Keratinocyte (primary cell): ENCODE data around the gene TACR1. TPM values are rescaled to one million over a fixed set of nuclear protein-coding genes. Genes with fewer than 3 reads are reported as not detected.
"Not testable (repeated sequence)": the region's sequence is repeated elsewhere in the genome, so short reads cannot be mapped to it uniquely, and the experiment has no call there.

ENCODE experiments used
- DNase-seq: peaks from one replicate; pipeline ENCODE4 v3.0.0-alpha.2; 2011; ENCODE audit warnings: low read depth, missing footprints, low spot score
- FAIRE-seq: peaks from 2 replicates; lab custom pipeline; 2011; peaks lifted over from hg19 to GRCh38; lab: Jason Lieb, UNC
- H2AFZ ChIP-seq: 2 replicates; pipeline ENCODE4 v1.6.0; 2012; ENCODE audit warnings: low read length, control low read depth, inconsistent platforms; ENCODE audit not compliant: control insufficient read depth
- H3K27ac ChIP-seq: 2 replicates; pipeline ENCODE4 v1.5.1; 2011; ENCODE audit warnings: low read length; ENCODE audit not compliant: control insufficient read depth, insufficient read depth
- H3K27me3 ChIP-seq: 3 replicates; pipeline ENCODE4 v1.6.0; 2011; ENCODE audit warnings: low read length; ENCODE audit not compliant: control insufficient read depth, insufficient read depth; ENCODE audit errors: extremely low read depth
- H3K36me3 ChIP-seq, 2 experiments: 2 replicates in 1 of 2; 3 replicates in 1 of 2; pipeline ENCODE4 v1.5.1; 2011; ENCODE audit warnings: low read length in 2 of 2, mild to moderate bottlenecking in 1 of 2; ENCODE audit not compliant: control insufficient read depth in 2 of 2, insufficient read depth in 2 of 2; ENCODE audit errors: extremely low read depth in 1 of 2
- H3K4me1 ChIP-seq: 3 replicates; pipeline ENCODE4 v1.5.1; 2011; ENCODE audit warnings: low read length; ENCODE audit not compliant: control insufficient read depth, insufficient read depth; ENCODE audit errors: extremely low read depth
- H3K4me2 ChIP-seq: 3 replicates; pipeline ENCODE4 v1.6.0; 2011; ENCODE audit warnings: low read depth, low read length; ENCODE audit not compliant: control insufficient read depth, insufficient read depth; ENCODE audit errors: extremely low read depth
- H3K4me3 ChIP-seq, 3 experiments: fragments of 200-600 bp in 1 of 3; sonication (generic) in 1 of 3; 2 replicates in 2 of 3; 3 replicates in 1 of 3; pipeline ENCODE4 v1.5.1; 2011 to 2016; ENCODE audit warnings: low read length in 3 of 3, mild to moderate bottlenecking in 3 of 3, control low read depth in 2 of 3, inconsistent platforms in 1 of 3, low read depth in 1 of 3, mixed read lengths in 1 of 3, mixed run types in 1 of 3, moderate library complexity in 1 of 3; ENCODE audit not compliant: control insufficient read depth in 2 of 3, insufficient read depth in 2 of 3; ENCODE audit errors: extremely low read depth in 1 of 3
- H3K79me2 ChIP-seq: 2 replicates; pipeline ENCODE4 v1.6.0; 2012; ENCODE audit warnings: low read length; ENCODE audit not compliant: control insufficient read depth, insufficient read depth
- H3K9ac ChIP-seq: 3 replicates; pipeline ENCODE4 v1.6.0; 2011; ENCODE audit warnings: low read length; ENCODE audit not compliant: control insufficient read depth, insufficient read depth; ENCODE audit errors: extremely low read depth
- H3K9me1 ChIP-seq: 3 replicates; pipeline ENCODE4 v1.6.0; 2011; ENCODE audit warnings: low read length; ENCODE audit not compliant: control insufficient read depth, insufficient read depth; ENCODE audit errors: extremely low read depth
- H3K9me3 ChIP-seq: 2 replicates; pipeline ENCODE4 v1.5.1; 2012; ENCODE audit warnings: low read depth, low read length; ENCODE audit not compliant: control insufficient read depth
- H4K20me1 ChIP-seq: 3 replicates; pipeline ENCODE4 v1.6.0; 2011; ENCODE audit warnings: low read length; ENCODE audit not compliant: control insufficient read depth, insufficient read depth; ENCODE audit errors: extremely low read depth
- EZH2 ChIP-seq: IDR thresholded peaks from one replicate; pipeline ENCODE4 v1.6.1; 2012; ENCODE audit warnings: inconsistent platforms, mild to moderate bottlenecking, low read length, moderate library complexity
- dilution Hi-C: fragments of 300-500 bp; cut with MboI; formaldehyde crosslinking; loops from one replicate; pipeline ENCODE4 v1.7.0; 2020; ENCODE audit warnings: low sequenced_read_pairs; ENCODE audit not compliant: extremely low pct_ligation_motif_present
- polyA plus RNA-seq, 5 experiments: library from polyadenylated mRNA; depleted of rRNA in 3 of 5; stranded (reverse) in 3 of 5; stranded (forward) in 1 of 5; unstranded in 1 of 5; fragments of >200 nt; gene quantifications; 1 replicate in 1 of 5; 2 replicates in 3 of 5; 3 replicates in 1 of 5; pipeline versions ENCODE4 v1.2.1 to v1.2.3, GENCODE V29; 2011 to 2012; ENCODE audit warnings: missing spikeins in 2 of 5, low read depth in 1 of 5, low replicate concordance in 1 of 5
- TF ChIP-seq, protein P1 (sequence below), 3 experiments: IDR thresholded peaks in 1 of 3; conservative IDR thresholded peaks in 1 of 3; optimal IDR thresholded peaks in 1 of 3; 2 replicates in 2 of 3; 3 replicates in 1 of 3; pipeline versions ENCODE3 to v1.5.1; 2011; ENCODE audit warnings: low read length in 3 of 3, mild to moderate bottlenecking in 3 of 3, moderate library complexity in 2 of 3, control low read depth in 1 of 3, inconsistent platforms in 1 of 3; ENCODE audit not compliant: insufficient read depth in 2 of 3; ENCODE audit errors: extremely low read depth in 1 of 3

The TACR1 gene
- polyA plus RNA-seq, 1 donor (not counting 4 experiments of a cell fraction or from before 2014, with no cell fraction given) = not detected

DNA sequence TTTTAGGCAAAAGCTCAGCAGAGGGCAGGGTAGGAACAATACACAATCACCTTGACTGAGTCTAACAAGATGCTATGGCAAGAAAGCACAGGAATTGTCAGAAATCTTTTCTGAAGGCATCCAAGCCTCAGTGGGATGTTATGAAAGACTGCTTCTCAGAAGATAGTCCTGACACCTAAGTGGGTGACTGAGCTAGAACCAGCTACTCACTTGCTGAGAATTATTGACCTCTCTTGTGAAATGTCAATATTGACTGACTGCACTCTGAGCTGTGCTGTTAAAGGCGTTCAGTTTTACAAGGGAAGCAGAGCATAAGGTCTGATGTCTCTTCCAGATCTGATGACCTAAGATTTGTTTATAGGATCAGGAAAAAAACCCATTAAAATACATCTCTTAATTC is 46.1 kb downstream of the TACR1 start:
- H4K20me1 ChIP-seq = no peaks in the 10 kb centered on the region
- H3K9ac ChIP-seq = no peak overlapping the region
- H3K27ac ChIP-seq = no peak overlapping the region
- dilution Hi-C loops = no loop called here
- no peaks in the 10 kb centered on the region for H3K27me3 ChIP-seq
- no peaks in the 10 kb centered on the region for H3K9me1 ChIP-seq
- H3K79me2 ChIP-seq = no peaks in the 10 kb centered on the region
- no peaks in the 10 kb centered on the region for H3K36me3 ChIP-seq
- no peak for DNase-seq
- TF ChIP-seq, protein P1, sequence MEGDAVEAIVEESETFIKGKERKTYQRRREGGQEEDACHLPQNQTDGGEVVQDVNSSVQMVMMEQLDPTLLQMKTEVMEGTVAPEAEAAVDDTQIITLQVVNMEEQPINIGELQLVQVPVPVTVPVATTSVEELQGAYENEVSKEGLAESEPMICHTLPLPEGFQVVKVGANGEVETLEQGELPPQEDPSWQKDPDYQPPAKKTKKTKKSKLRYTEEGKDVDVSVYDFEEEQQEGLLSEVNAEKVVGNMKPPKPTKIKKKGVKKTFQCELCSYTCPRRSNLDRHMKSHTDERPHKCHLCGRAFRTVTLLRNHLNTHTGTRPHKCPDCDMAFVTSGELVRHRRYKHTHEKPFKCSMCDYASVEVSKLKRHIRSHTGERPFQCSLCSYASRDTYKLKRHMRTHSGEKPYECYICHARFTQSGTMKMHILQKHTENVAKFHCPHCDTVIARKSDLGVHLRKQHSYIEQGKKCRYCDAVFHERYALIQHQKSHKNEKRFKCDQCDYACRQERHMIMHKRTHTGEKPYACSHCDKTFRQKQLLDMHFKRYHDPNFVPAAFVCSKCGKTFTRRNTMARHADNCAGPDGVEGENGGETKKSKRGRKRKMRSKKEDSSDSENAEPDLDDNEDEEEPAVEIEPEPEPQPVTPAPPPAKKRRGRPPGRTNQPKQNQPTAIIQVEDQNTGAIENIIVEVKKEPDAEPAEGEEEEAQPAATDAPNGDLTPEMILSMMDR (optimal IDR thresholded peaks at IDR 0.05 in 1 of 3, IDR thresholded peaks at IDR 0.05 in 1 of 3, conservative IDR thresholded peaks at IDR 0.05 in 1 of 3; ENCODE audit: extremely low read depth in 1 of 3, insufficient read depth in 2 of 3, low read length in 3 of 3) = no peak
- no peak for TF ChIP-seq EZH2
- H3K4me1 ChIP-seq = no peaks in the 10 kb centered on the region
- no peak overlapping the region for H2AFZ ChIP-seq
- no peaks in the 10 kb centered on the region for H3K9me3 ChIP-seq
- no peak overlapping the region for H3K4me2 ChIP-seq
- no peak for FAIRE-seq
- no peak overlapping the region for H3K4me3 ChIP-seq

DNA sequence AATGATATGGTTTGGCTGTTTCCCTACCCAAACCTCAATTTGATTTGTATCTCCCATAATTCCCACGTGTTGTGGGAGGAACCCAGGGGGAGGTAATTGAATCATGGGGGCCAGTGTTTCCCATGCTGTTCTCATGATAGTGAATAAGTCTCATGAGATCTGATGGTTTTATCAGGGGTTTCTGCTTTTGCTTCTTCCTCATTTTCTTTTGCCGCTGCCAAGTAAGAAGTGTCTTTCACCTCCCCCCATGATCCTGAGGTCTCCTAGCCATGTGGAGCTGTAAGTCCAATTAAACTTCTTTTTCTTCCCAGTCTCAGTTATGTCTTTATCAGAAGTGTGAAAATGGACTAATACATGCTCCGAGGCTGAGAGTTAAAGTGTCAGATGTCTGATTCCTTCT is 47.1 kb downstream of the TACR1 start:
- H3K4me3 ChIP-seq, H4K20me1 ChIP-seq, H3K9me1 ChIP-seq, H3K27me3 ChIP-seq, H3K27ac ChIP-seq, H3K4me2 ChIP-seq, DNase-seq, FAIRE-seq, H3K9me3 ChIP-seq, H3K79me2 ChIP-seq, H2AFZ ChIP-seq, H3K9ac ChIP-seq, H3K36me3 ChIP-seq, H3K4me1 ChIP-seq, dilution Hi-C loops: not testable (repeated sequence)

DNA sequence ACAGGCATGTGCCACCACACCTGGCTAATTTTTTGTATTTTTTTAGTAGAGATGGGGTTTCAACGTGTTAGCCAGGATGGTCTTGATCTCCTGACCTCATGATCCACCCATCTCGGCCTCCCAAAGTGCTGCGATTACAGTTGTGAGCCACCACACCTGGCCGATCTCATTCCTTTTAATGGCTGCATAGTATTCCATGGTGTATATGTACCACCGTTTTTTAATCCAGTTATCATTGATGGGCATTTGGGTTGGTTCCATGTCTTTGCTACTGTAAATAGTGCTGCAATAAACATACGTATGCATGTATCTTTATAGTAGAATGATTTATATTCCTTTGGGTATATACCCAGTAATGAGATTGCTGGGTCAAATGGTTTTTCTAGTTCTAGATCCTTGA is 51.4 kb downstream of the TACR1 start:
- FAIRE-seq, H3K9me3 ChIP-seq, H3K36me3 ChIP-seq, H3K9ac ChIP-seq, H3K4me1 ChIP-seq, H2AFZ ChIP-seq, H3K4me3 ChIP-seq, H3K9me1 ChIP-seq, H3K27ac ChIP-seq, H4K20me1 ChIP-seq, dilution Hi-C loops, H3K4me2 ChIP-seq, H3K79me2 ChIP-seq, H3K27me3 ChIP-seq, DNase-seq: not testable (repeated sequence)
